Thymus (tissue), 14 donors: ENCODE results near the gene RNASE1. TPM values are rescaled to one million over a fixed set of nuclear protein-coding genes. Genes with fewer than 3 reads are reported as not detected.

Experiments used
- DNase-seq, 9 donors: peaks; one replicate each; pipeline ENCODE4 v3.0.0-alpha.2; 2013; ENCODE audit warnings: low spot score in 9 of 9, low read depth in 6 of 9, missing footprints in 1 of 9
- H3K27ac ChIP-seq, 2 donors: one replicate each; pipeline ENCODE4 v1.5.1; 2013; ENCODE audit warnings: control low read depth in 1 of 2, low read depth in 1 of 2, low read length in 1 of 2, mild to moderate bottlenecking in 1 of 2, moderate library complexity in 1 of 2
- H3K27me3 ChIP-seq, 2 donors: one replicate each; pipeline ENCODE4 v1.5.1; 2013; ENCODE audit warnings: low read length in 1 of 2; ENCODE audit not compliant: control insufficient read depth in 2 of 2, insufficient read depth in 1 of 2
- H3K36me3 ChIP-seq, 2 donors: one replicate each; pipeline ENCODE4 v1.5.1; 2013; ENCODE audit warnings: low read length in 1 of 2, mild to moderate bottlenecking in 1 of 2, moderate library complexity in 1 of 2; ENCODE audit not compliant: control insufficient read depth in 2 of 2, insufficient read depth in 2 of 2
- H3K4me1 ChIP-seq, 2 donors: one replicate each; pipeline ENCODE4 v1.5.1; 2013; ENCODE audit warnings: low read length in 2 of 2; ENCODE audit not compliant: control insufficient read depth in 2 of 2, insufficient read depth in 2 of 2
- H3K4me3 ChIP-seq, 2 donors: one replicate each; pipeline ENCODE4 v1.5.1; 2013; ENCODE audit warnings: low read length in 2 of 2, control low read depth in 1 of 2, mild to moderate bottlenecking in 1 of 2
- H3K9me3 ChIP-seq, 2 donors: one replicate each; pipeline ENCODE4 v1.5.1; 2013; ENCODE audit warnings: low read length in 1 of 2, mild to moderate bottlenecking in 1 of 2; ENCODE audit not compliant: control insufficient read depth in 2 of 2, insufficient read depth in 1 of 2
- WGBS: extraction: QIAGEN DNeasy Blood & Tissue Kit; methylation state at CpG from one replicate; pipeline ENCODE4 v1.1.7; 2013; 5-methylcytosine and 5-hydroxymethylcytosine counted together
- long read RNA-seq, 10 donors: transcript quantifications; one replicate each; lab custom pipeline, GENCODE V29; 2026
- polyA plus RNA-seq: library from polyadenylated mRNA; stranded (reverse); fragments of 200-250 nt; gene quantifications from one replicate; pipeline ENCODE4 v1.2.3, GENCODE V29; 2013
- total RNA-seq: library from RNA; stranded (reverse); fragments of 120-200 nt; gene quantifications from one replicate; pipeline ENCODE4 v1.2.4, GENCODE V29; 2013
- donor health status: healthy.

RNASE1 gene
- total RNA-seq (200 TPM), polyA plus RNA-seq (491 TPM)
- long read RNA-seq, donor 1, transcript RNASE1-202 (2 exons, 1,348 nt): major isoform, 18 of 20 reads
- long read RNA-seq, donor 1, partial matches to known transcripts: 0 of 20 reads
- long read RNA-seq, donor 1, other reads (novel, unspliced or antisense): 0 of 20 reads
- long read RNA-seq, donor 2: 0 reads
- long read RNA-seq, donor 3, transcript RNASE1-202 (2 exons, 1,348 nt): major isoform, 203 of 241 reads
- long read RNA-seq, donor 3, transcript RNASE1-201 (3 exons, 878 nt): minor isoform, 17 of 241 reads
- long read RNA-seq, donor 3, transcript RNASE1-203 (3 exons, 769 nt): minor isoform, 19 of 241 reads
- long read RNA-seq, donor 3, partial matches to known transcripts: 0 of 241 reads
- long read RNA-seq, donor 3, other reads (novel, unspliced or antisense): 0 of 241 reads
- long read RNA-seq, donor 4, transcript RNASE1-201 (3 exons, 878 nt): minor isoform, 6 of 86 reads
- long read RNA-seq, donor 4, transcript RNASE1-202 (2 exons, 1,348 nt): major isoform, 76 of 86 reads
- long read RNA-seq, donor 4, partial matches to known transcripts: 0 of 86 reads
- long read RNA-seq, donor 4, other reads (novel, unspliced or antisense): 0 of 86 reads
- long read RNA-seq, donor 5, transcript RNASE1-203 (3 exons, 769 nt): minor isoform, 15 of 287 reads
- long read RNA-seq, donor 5, transcript RNASE1-202 (2 exons, 1,348 nt): major isoform, 243 of 287 reads
- long read RNA-seq, donor 5, transcript RNASE1-201 (3 exons, 878 nt): minor isoform, 26 of 287 reads
- long read RNA-seq, donor 5, partial matches to known transcripts: 0 of 287 reads
- long read RNA-seq, donor 5, other reads (novel, unspliced or antisense): 0 of 287 reads
- long read RNA-seq, donor 6, transcript RNASE1-202 (2 exons, 1,348 nt): major isoform, 154 of 169 reads
- long read RNA-seq, donor 6, transcript RNASE1-203 (3 exons, 769 nt): minor isoform, 5 of 169 reads
- long read RNA-seq, donor 6, transcript RNASE1-201 (3 exons, 878 nt): minor isoform, 8 of 169 reads
- long read RNA-seq, donor 6, partial matches to known transcripts: 0 of 169 reads
- long read RNA-seq, donor 6, other reads (novel, unspliced or antisense): 0 of 169 reads
- long read RNA-seq, donor 7, transcript RNASE1-201 (3 exons, 878 nt): minor isoform, 13 of 182 reads
- long read RNA-seq, donor 7, transcript RNASE1-202 (2 exons, 1,348 nt): major isoform, 160 of 182 reads
- long read RNA-seq, donor 7, transcript RNASE1-203 (3 exons, 769 nt): minor isoform, 8 of 182 reads
- long read RNA-seq, donor 7, partial matches to known transcripts: 0 of 182 reads
- long read RNA-seq, donor 7, other reads (novel, unspliced or antisense): 0 of 182 reads
- long read RNA-seq, donor 8, transcript RNASE1-201 (3 exons, 878 nt): minor isoform, 5 of 61 reads
- long read RNA-seq, donor 8, transcript RNASE1-202 (2 exons, 1,348 nt): major isoform, 55 of 61 reads
- long read RNA-seq, donor 8, partial matches to known transcripts: 0 of 61 reads
- long read RNA-seq, donor 8, other reads (novel, unspliced or antisense): 0 of 61 reads
- long read RNA-seq, donor 9, transcript RNASE1-202 (2 exons, 1,348 nt): major isoform, 83 of 93 reads
- long read RNA-seq, donor 9, transcript RNASE1-201 (3 exons, 878 nt): minor isoform, 6 of 93 reads
- long read RNA-seq, donor 9, partial matches to known transcripts: 0 of 93 reads
- long read RNA-seq, donor 9, other reads (novel, unspliced or antisense): 0 of 93 reads
- long read RNA-seq, donor 10, transcript RNASE1-201 (3 exons, 878 nt): minor isoform, 10 of 112 reads
- long read RNA-seq, donor 10, transcript RNASE1-202 (2 exons, 1,348 nt): major isoform, 95 of 112 reads
- long read RNA-seq, donor 10, transcript RNASE1-203 (3 exons, 769 nt): minor isoform, 5 of 112 reads
- long read RNA-seq, donor 10, partial matches to known transcripts: 0 of 112 reads
- long read RNA-seq, donor 10, other reads (novel, unspliced or antisense): 0 of 112 reads

GRCh38 chr14:20802341-20803084 is at the start of gene RNASE1:
TSS of gene RNASE1 (minus strand) at chr14:20802844. CDS start at chr14:20802068, 776 bp downstream.
- DNase-seq: no peak
- Histone ChIP-seq H3K27ac (no peak within 1 kb of the TSS), H3K4me3 (no peak within 1 kb of the TSS), H3K27me3 (no peaks in the 10 kb centered on the region), H3K36me3 (no peaks in the 10 kb centered on the region), H3K9me3 (no peaks in the 10 kb centered on the region), H3K4me1 (peaks cover 19 to 38% of the 10 kb centered on the region in 2 donors)
- 92% methylated on average over 11 of the region's 11 CpGs for WGBS

- Histone ChIP-seq H3K36me3 (no peaks in the 10 kb centered on the region), H3K27ac (no peak overlapping the region), H3K4me3 (no peak overlapping the region), H3K9me3 (no peaks in the 10 kb centered on the region), H3K4me1 (peaks cover 0 to 2% of the 10 kb centered on the region in 2 donors), H3K27me3 (no peaks in the 10 kb centered on the region)
- WGBS: 73% methylated on average over 4 of the region's 4 CpGs
- DNase-seq: no peak
Measured at GRCh38 chr14:20848955-20849570, 46.4 kb upstream of the RNASE1 start.

GRCh38 chr14:20848316-20848954 is 45.8 kb upstream of the RNASE1 start:
- no peak for DNase-seq
- Histone ChIP-seq H3K36me3 (no peaks in the 10 kb centered on the region), H3K27ac (no peak overlapping the region), H3K9me3 (no peaks in the 10 kb centered on the region), H3K4me3 (no peak overlapping the region), H3K27me3 (no peaks in the 10 kb centered on the region), H3K4me1 (peaks cover 0 to 2% of the 10 kb centered on the region in 2 donors)
- WGBS: 91% methylated on average over 9 of the region's 9 CpGs

- no peaks in the 10 kb centered on the region for H3K36me3 ChIP-seq
- H3K27me3 ChIP-seq: no peaks in the 10 kb centered on the region
- no peak for DNase-seq
- 92% methylated on average over 6 of the region's 6 CpGs for WGBS
- no peak overlapping the region for H3K4me3 ChIP-seq
- H3K9me3 ChIP-seq: no peaks in the 10 kb centered on the region
- H3K4me1 ChIP-seq: peaks cover 0 to 2% of the 10 kb centered on the region in 2 donors
- H3K27ac ChIP-seq: no peak overlapping the region
Measured at GRCh38 chr14:20846560-20846959, 43.9 kb upstream of the RNASE1 start.

GRCh38 chr14:20841096-20841495 is 38.5 kb upstream of the RNASE1 start:
- Histone ChIP-seq H3K27ac (no peak overlapping the region), H3K4me3 (no peak overlapping the region), H3K9me3 (no peaks in the 10 kb centered on the region), H3K27me3 (no peaks in the 10 kb centered on the region), H3K36me3 (no peaks in the 10 kb centered on the region), H3K4me1 (no peaks in the 10 kb centered on the region)
- no peak for DNase-seq

- no peaks in the 10 kb centered on the region for H3K9me3 ChIP-seq
- 66% methylated on average over 3 of the region's 3 CpGs for WGBS
- H3K4me3 ChIP-seq: no peak overlapping the region
- no peak for DNase-seq
- no peaks in the 10 kb centered on the region for H3K4me1 ChIP-seq
- no peaks in the 10 kb centered on the region for H3K27me3 ChIP-seq
- no peak overlapping the region for H3K27ac ChIP-seq
- H3K36me3 ChIP-seq: no peaks in the 10 kb centered on the region
Measured at GRCh38 chr14:20837831-20838230, 35.2 kb upstream of the RNASE1 start.

GRCh38 chr14:20836668-20837338 is 34.2 kb upstream of the RNASE1 start:
- Histone ChIP-seq H3K27me3 (no peaks in the 10 kb centered on the region), H3K9me3 (no peaks in the 10 kb centered on the region), H3K4me3 (no peak overlapping the region), H3K4me1 (no peaks in the 10 kb centered on the region), H3K27ac (no peak overlapping the region), H3K36me3 (no peaks in the 10 kb centered on the region)
- DNase-seq: no peak
- 93% methylated on average over 5 of the region's 5 CpGs for WGBS
